ENCODE data around the gene COPG1. TPM values are rescaled to one million over a fixed set of nuclear protein-coding genes. Genes with fewer than 3 reads are reported as not detected.
A peak's percentile ranks its signal among the peaks of the same experiment; 100 is the strongest.

The COPG1 gene
- total and polyA plus RNA-seq, 2 experiments from 2014 or later: 169 to 185 TPM

GRCh38 chr3:129315223-129315997 is 66.0 kb downstream of the COPG1 start:
- Histone ChIP-seq H3K4me2 (peak overlapping the region; percentile 90), H3K27ac (peak overlapping the region; percentile 99), H2AFZ (peak overlapping the region; percentile 3), H3K4me1 (ENCODE audit: insufficient read depth) (peaks cover 16% of the 10 kb centered on the region), H3K9me3 (ENCODE audit: low read depth) (no peaks in the 10 kb centered on the region), H3K4me3 (peak overlapping the region; percentile 90), H3K36me3 (replicated peaks; ENCODE audit: insufficient read depth, low read depth) (no peaks in the 10 kb centered on the region), H4K20me1 (ENCODE audit: insufficient read depth, poor library complexity, severe bottlenecking) (peaks cover 19% of the 10 kb centered on the region), H3K9me2 (replicated peaks; ENCODE audit: insufficient read depth) (no peaks in the 10 kb centered on the region), H3K79me2 (peaks cover 21% of the 10 kb centered on the region), H3K27me3 (no peaks in the 10 kb centered on the region)
- no peak for DNase-seq (ENCODE audit: low spot score)
- no peak for TF ChIP-seq CTCF (IDR thresholded peaks at IDR 0.05; ENCODE audit: poor library complexity)
- TF ChIP-seq EZH2phosphoT487 (IDR thresholded peaks at IDR 0.05; ENCODE audit: low read depth, severe bottlenecking, unreplicated experiment): no peak
- no peak for TF ChIP-seq EZH2 (IDR thresholded peaks at IDR 0.05; ENCODE audit: borderline replicate concordance)
- 2% methylated on average over 75 of the region's 80 CpGs for WGBS (ENCODE audit: low lambda C conversion rate, missing lambda C conversion rate)

GRCh38 chr3:129315998-129316247 is 66.5 kb downstream of the COPG1 start:
- no peak for DNase-seq (ENCODE audit: low spot score)
- Histone ChIP-seq H3K9me3 (ENCODE audit: low read depth) (no peaks in the 10 kb centered on the region), H2AFZ (no peak overlapping the region), H3K36me3 (replicated peaks; ENCODE audit: insufficient read depth, low read depth) (no peaks in the 10 kb centered on the region), H3K4me1 (ENCODE audit: insufficient read depth) (peaks cover 11% of the 10 kb centered on the region), H3K4me3 (peak overlapping the region; percentile 90), H3K4me2 (peak overlapping the region; percentile 90), H3K27ac (peak overlapping the region; percentile 99), H4K20me1 (ENCODE audit: insufficient read depth, poor library complexity, severe bottlenecking) (peaks cover 19% of the 10 kb centered on the region), H3K79me2 (peaks cover 21% of the 10 kb centered on the region), H3K9me2 (replicated peaks; ENCODE audit: insufficient read depth) (no peaks in the 10 kb centered on the region), H3K27me3 (no peaks in the 10 kb centered on the region)
- 0% methylated on average over 4 of the region's 34 CpGs for WGBS (ENCODE audit: low lambda C conversion rate, missing lambda C conversion rate)
- TF ChIP-seq EZH2phosphoT487 (IDR thresholded peaks at IDR 0.05; ENCODE audit: low read depth, severe bottlenecking, unreplicated experiment): no peak
- no peak for TF ChIP-seq EZH2 (IDR thresholded peaks at IDR 0.05; ENCODE audit: borderline replicate concordance)
- TF ChIP-seq CTCF (IDR thresholded peaks at IDR 0.05; ENCODE audit: poor library complexity): no peak

GRCh38 chr3:129316248-129317013 is 67.0 kb downstream of the COPG1 start:
- no peaks in the 10 kb centered on the region for H3K27me3 ChIP-seq
- H3K4me3 ChIP-seq: peak overlapping the region; percentile 90
- peak; percentile 91 for DNase-seq (ENCODE audit: low spot score)
- H3K36me3 ChIP-seq (replicated peaks; ENCODE audit: insufficient read depth, low read depth): no peaks in the 10 kb centered on the region
- peaks cover 21% of the 10 kb centered on the region for H3K79me2 ChIP-seq
- H3K27ac ChIP-seq: peak overlapping the region; percentile 99
- H3K4me2 ChIP-seq: peak overlapping the region; percentile 90
- H3K9me2 ChIP-seq (replicated peaks; ENCODE audit: insufficient read depth): no peaks in the 10 kb centered on the region
- 3% methylated on average over 63 of the region's 65 CpGs for WGBS (ENCODE audit: low lambda C conversion rate, missing lambda C conversion rate)
- H4K20me1 ChIP-seq (ENCODE audit: insufficient read depth, poor library complexity, severe bottlenecking): peaks cover 19% of the 10 kb centered on the region
- peak overlapping the region; percentile 98 for H2AFZ ChIP-seq
- H3K9me3 ChIP-seq (ENCODE audit: low read depth): no peaks in the 10 kb centered on the region
- TF ChIP-seq EZH2phosphoT487 (IDR thresholded peaks at IDR 0.05; ENCODE audit: low read depth, severe bottlenecking, unreplicated experiment): no peak
- peak; percentile 64 for TF ChIP-seq CTCF (IDR thresholded peaks at IDR 0.05; ENCODE audit: poor library complexity)
- TF ChIP-seq EZH2 (IDR thresholded peaks at IDR 0.05; ENCODE audit: borderline replicate concordance): no peak
- peaks cover 11% of the 10 kb centered on the region for H3K4me1 ChIP-seq (ENCODE audit: insufficient read depth)

Data from hepatocyte (in vitro differentiated cells).